MG63 (cell line): ENCODE results near the gene RYR2. TPM values are rescaled to one million over a fixed set of nuclear protein-coding genes. Genes with fewer than 3 reads are reported as not detected.

Experiments used
- DNase-seq: peaks from one replicate; pipeline ENCODE4 v3.0.0-alpha.2; 2020
- H3K27me3 ChIP-seq: fragments of 250-450 bp; sonication (Bioruptor Pico); 2 replicates; pipeline ENCODE4 v1.5.1; 2020; ENCODE audit warnings: mild to moderate bottlenecking, moderate library complexity
- H3K36me3 ChIP-seq: fragments of 250-450 bp; sonication (Bioruptor Pico); 2 replicates; pipeline ENCODE4 v1.5.1; 2020; ENCODE audit warnings: mild to moderate bottlenecking, moderate library complexity
- H3K4me3 ChIP-seq: fragments of 250-450 bp; sonication (Bioruptor Pico); 2 replicates; pipeline ENCODE4 v1.5.1; 2020; ENCODE audit warnings: mild to moderate bottlenecking, moderate library complexity
- H3K9me3 ChIP-seq: fragments of 250-450 bp; sonication (Bioruptor Pico); 2 replicates; pipeline ENCODE4 v1.5.1; 2020; ENCODE audit warnings: mild to moderate bottlenecking, moderate library complexity
- total RNA-seq: library from RNA; depleted of rRNA; stranded (reverse); fragments of >200 nt; shearing (Covaris generic); gene quantifications from 2 replicates; pipeline ENCODE4 v1.2.3, GENCODE V29; 2014; ENCODE audit warnings: low replicate concordance; rRNA removed

The RYR2 gene
- 0.12 and 0.26 TPM in 2 replicates for total RNA-seq

DNA sequence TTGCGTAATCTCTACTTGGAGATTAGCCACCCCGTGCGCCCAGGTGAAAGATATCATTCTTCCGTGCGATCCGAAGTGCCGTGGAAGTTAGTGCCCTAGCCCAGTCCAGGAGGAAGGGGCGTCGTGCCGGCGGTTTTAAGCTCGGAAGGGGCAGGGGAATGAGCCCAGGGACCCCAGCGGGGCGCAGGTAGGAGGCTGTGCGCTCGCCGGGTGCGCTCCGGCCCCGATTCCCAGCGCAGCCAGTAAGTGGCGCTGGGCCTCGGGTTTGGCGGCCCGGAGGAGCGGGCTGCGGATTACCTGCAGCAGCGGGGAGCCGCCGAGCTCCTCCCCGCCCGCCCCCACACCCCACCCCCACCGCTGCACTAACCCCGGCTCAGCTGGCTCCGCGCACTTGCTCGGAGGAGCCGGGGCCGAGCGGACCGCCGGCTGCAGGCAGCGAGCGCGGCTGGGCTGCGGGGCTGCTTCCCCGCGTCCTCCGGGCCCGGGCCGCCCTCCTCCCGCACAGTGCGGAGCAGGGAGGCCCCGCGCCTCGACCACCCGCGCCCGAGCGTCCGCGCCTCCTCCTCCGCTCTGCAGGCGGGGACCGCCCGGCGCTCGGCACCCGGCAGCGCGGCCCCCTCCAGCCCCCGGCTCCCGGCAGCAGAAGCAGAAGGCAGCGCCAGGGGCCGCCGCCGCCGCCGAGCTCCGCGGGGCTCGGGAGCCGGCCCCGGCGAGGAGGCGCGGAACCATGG lies at the start of gene RYR2:
Gene RYR2, plus strand, starts transcription at position 390 of the 731 bp plus-strand sequence. Its CDS starts 338 bp downstream, at position 728.
- Histone ChIP-seq H3K27me3 (peaks cover 56% of the 10 kb centered on the region), H3K9me3 (no peaks in the 10 kb centered on the region; the same call in 1 of the 2 replicates), H3K4me3 (no peak within 1 kb of the TSS), H3K36me3 (no peaks in the 10 kb centered on the region)
- DNase-seq: peak; percentile 11

DNA sequence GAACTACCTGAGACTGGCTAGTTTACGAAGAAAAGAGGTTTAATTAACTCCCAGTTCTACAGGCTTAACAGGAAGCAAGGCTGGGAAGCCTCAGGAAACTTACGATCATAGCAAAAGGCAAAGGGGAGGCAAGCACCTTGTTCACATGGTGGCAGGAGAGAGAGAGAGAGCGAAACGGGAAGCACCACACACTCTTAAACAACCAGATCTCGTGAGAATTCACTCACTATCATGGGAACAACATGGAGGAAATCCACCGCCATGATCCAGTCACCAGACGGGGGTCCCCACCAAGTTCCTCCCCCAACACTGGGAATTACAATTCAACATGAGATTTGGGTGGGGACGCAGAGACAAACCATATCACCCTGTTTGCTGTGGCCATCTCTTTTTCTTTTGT lies 49.5 kb upstream of the RYR2 start:
- DNase-seq: no peak
- Histone ChIP-seq H3K36me3 (no peaks in the 10 kb centered on the region), H3K9me3 (peaks cover 5% of the 10 kb centered on the region; the same call in 1 of the 2 replicates), H3K4me3 (no peak overlapping the region), H3K27me3 (no peaks in the 10 kb centered on the region)

DNA sequence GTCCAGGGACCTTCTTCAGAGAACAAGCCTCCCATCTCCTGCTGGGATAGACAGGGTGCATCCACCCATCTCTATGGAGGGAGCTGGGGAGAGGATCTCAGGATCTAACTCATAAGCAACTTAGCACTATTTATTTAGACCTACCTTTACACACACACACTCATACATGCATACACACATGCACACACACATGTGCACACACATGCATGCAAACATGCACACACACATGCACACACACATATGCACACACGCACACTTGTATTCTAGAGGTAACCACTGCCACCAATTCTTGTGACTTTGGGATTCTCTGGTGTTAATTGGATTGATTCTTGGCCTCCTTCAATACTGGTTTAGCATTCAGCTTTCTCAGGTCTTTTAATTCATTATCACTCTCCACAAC lies 47.5 kb upstream of the RYR2 start:
- no peak overlapping the region for H3K4me3 ChIP-seq
- no peak for DNase-seq
- H3K27me3 ChIP-seq: no peaks in the 10 kb centered on the region
- H3K36me3 ChIP-seq: no peaks in the 10 kb centered on the region
- H3K9me3 ChIP-seq: peaks cover 5% of the 10 kb centered on the region; the same call in 1 of the 2 replicates

DNA sequence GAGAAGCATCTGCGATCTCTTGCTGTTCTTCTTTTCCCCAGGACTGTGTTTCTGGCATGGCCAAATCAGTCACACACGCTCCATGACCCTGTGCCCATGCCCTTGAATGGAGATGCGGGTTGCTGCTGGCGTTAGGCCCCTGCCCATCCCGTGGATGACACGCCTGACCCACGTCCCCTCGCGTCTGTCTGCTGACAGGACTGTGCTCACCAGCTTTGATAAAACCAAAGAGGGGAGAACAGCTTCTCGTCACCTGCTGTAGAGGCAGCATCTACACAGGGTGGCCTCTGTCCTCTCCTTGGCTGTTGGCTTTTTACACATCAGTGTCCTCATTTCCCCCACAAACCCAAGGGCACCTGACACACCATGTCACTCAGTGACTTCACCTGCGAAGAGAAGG lies 44.6 kb upstream of the RYR2 start:
- H3K9me3 ChIP-seq: no peaks in the 10 kb centered on the region

DNA sequence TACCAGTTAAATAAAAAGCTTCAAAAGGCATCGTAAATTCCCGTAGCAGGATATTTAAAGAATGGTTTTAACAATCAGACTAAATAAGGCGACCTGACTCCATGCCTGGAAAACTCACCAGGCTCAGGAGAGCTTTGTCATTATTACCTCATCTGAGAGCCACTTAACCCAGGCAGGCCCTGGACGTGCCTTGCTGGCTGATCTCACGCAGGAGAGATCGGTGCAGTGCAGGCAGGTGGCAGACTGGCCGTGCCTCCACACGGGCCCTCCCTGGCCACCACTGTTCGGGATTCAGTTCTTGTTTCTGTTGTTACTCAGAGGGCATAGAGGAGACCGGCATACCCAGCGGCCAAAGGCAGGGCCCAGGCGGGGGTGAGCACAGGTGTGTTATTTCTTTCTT lies 44.1 kb upstream of the RYR2 start:
- Histone ChIP-seq H3K27me3 (no peaks in the 10 kb centered on the region), H3K36me3 (no peaks in the 10 kb centered on the region), H3K4me3 (no peak overlapping the region), H3K9me3 (no peaks in the 10 kb centered on the region)
- no peak for DNase-seq

More for the DNA sequence above, 44.6 kb upstream of the RYR2 start:
- Histone ChIP-seq H3K27me3 (no peaks in the 10 kb centered on the region), H3K36me3 (no peaks in the 10 kb centered on the region), H3K4me3 (no peak overlapping the region)
- no peak for DNase-seq

DNA sequence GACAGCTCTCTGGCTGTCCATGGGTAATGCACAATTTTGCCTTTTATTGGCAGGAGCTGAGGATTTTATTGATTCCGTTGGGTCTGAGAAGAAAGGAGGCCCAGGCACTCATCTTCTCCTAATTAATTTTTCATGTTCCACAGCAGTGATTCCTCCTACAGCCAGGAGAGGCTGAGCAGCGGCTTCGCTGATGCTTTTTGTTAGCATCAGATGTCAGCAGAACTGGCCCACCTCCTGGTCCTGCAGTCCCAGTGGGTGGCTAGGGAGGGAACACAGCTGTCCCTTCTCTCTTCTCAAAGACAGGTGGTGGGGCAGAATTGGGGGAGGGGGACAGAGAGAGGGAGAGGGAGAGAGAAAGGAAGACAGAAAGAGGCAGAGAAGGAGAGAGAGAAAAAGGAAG lies 43.4 kb upstream of the RYR2 start:
- Histone ChIP-seq H3K9me3 (no peaks in the 10 kb centered on the region), H3K27me3 (no peaks in the 10 kb centered on the region), H3K4me3 (no peak overlapping the region), H3K36me3 (no peaks in the 10 kb centered on the region)
- DNase-seq: no peak

DNA sequence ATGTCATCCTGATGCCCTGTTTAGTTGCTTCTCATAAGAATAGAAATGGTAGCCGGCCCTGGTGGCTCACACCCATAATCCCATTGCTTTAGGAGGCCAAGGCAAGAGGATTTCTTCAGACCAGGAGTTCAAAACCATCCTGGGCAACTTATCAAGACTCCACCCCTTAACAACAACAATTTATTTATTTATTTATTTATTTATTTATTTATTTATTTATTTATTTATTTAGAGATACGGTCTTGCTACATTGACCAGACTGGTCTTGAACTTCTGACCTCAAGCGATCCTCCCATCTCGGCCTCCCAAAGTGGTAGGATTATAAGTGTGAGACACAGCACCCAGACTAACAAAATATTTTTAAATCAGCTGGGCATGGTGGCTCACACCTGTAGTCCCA lies 41.8 kb upstream of the RYR2 start:
- no peaks in the 10 kb centered on the region for H3K9me3 ChIP-seq
- H3K27me3 ChIP-seq: no peaks in the 10 kb centered on the region
- no peaks in the 10 kb centered on the region for H3K36me3 ChIP-seq
- H3K4me3 ChIP-seq: no peak overlapping the region
- DNase-seq: no peak

DNA sequence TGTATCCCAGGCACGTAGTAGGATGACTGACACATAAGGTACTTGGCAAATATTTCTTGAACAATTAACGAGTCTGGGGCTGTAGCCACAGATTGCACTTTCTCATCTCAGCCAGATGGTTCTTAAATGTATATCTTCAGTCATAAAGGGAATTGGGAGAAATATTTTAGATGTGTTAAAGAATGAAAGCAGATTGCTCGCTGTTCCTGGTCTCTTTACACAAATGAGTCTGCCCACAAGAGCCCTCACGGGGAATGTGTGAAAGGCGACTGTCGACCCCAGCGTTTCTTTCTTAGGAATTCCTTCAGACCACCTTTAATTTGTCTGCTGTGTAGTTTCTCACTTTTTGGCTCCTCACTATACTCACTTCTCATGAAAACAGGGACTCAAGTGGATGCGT lies 38.5 kb upstream of the RYR2 start:
- no peaks in the 10 kb centered on the region for H3K9me3 ChIP-seq
- no peaks in the 10 kb centered on the region for H3K36me3 ChIP-seq
- H3K27me3 ChIP-seq: no peaks in the 10 kb centered on the region
- no peak for DNase-seq
- H3K4me3 ChIP-seq: no peak overlapping the region

DNA sequence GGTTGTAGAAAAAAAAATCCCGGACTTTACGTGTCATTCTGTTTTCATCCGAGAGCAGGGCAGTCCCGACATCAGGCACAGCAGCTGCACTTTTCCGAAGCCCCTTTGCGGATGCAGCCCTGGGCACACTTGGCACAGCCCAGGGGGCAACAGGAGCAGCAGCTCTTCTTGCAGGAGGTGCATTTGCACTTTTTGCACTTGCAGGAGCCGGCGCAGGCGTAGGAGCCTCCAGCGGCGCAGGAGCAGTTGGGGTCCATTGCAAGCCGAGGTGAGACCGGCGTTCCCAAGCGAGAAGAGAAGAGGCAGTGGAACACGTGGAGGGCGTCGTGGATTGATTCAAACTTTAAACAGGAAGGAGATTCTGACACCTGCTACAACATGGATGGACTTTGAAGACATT lies 37.9 kb upstream of the RYR2 start, which contains the start of gene MT1HL1:
Gene MT1HL1, minus strand, starts transcription at position 326 of the 400 bp plus-strand sequence. Its CDS starts 69 bp downstream, at position 257.
- no peaks in the 10 kb centered on the region for H3K9me3 ChIP-seq
- H3K36me3 ChIP-seq: no peaks in the 10 kb centered on the region
- no peaks in the 10 kb centered on the region for H3K27me3 ChIP-seq
- H3K4me3 ChIP-seq: no peak within 1 kb of the TSS
- no peak for DNase-seq

DNA sequence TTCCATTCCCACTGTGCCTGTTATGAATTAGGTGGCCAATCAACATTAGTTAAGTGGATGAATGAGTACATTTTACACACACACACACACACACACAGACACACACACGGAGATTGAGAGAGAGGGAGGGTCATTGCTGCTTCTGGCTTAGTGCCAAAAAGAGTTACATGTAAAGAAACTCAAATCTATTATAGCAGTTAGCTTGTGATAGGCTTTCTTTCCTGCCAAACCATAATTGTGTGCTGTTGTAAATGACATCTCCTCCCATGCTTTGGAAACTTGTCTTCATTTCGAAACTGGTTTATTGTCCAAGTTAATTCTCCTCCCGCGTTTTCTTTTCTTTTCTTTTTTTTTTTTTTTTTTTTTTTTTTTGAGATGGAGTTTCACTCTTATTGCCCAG lies 36.3 kb upstream of the RYR2 start:
- no peaks in the 10 kb centered on the region for H3K9me3 ChIP-seq
- no peaks in the 10 kb centered on the region for H3K27me3 ChIP-seq
- DNase-seq: no peak
- no peaks in the 10 kb centered on the region for H3K36me3 ChIP-seq
- no peak overlapping the region for H3K4me3 ChIP-seq

DNA sequence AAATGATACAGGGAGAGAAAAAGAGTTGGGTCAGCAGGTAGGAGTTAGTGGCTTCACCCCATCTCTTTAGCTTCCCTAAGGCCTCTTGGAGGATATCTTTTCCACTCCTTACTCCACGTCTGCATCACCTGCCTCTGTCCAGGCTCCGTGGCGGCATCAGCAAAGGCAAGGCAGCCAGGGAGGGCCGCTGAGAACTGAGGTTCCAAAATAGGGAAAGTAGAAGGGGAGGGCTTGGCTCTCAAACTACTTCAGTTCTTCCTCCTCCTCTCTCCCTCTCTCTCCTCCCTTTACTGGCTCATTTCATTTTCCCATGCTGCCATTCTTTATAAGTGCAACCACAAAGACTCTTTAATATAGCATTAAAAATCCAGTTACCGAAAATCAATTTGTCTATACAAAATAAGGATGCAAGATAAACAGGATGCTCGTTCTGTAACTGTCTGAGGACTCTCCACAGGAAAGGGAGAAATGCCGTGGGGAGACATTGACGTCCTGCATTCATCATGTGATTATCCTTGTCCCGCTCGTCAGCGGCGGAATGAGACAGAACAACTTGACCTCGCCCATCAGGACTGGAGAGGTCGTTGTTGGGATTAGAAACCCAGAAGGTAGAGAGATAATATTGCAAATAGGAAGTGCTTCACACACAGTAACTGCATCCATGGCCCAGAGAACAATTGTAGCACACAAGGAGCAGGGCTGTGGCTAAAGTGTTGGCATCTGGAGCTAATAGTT lies 34.7 kb upstream of the RYR2 start:
- DNase-seq: no peak
- H3K27me3 ChIP-seq: no peaks in the 10 kb centered on the region
- H3K9me3 ChIP-seq: no peaks in the 10 kb centered on the region
- no peaks in the 10 kb centered on the region for H3K36me3 ChIP-seq
- H3K4me3 ChIP-seq: no peak overlapping the region

DNA sequence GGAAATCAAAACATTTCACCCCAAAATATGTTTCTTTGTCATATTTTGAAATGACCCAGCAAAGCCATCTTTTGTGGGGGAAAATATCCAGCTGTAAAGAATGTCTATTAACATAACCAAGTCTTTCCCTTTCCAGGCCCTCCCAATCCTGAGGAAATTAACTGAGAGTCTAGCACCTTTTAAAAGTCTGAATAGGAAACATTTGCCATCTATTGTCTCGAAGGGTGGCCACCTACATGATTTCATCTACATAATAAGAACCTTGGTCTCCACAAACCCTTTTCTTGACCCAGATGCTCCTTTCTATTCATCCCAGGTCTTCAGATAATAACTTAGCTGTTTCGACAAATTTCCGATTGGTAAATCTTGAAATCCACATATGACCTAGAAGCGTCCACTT lies 32.4 kb upstream of the RYR2 start:
- no peak for DNase-seq
- no peaks in the 10 kb centered on the region for H3K36me3 ChIP-seq
- H3K27me3 ChIP-seq: no peaks in the 10 kb centered on the region
- H3K4me3 ChIP-seq: no peak overlapping the region
- no peaks in the 10 kb centered on the region for H3K9me3 ChIP-seq

DNA sequence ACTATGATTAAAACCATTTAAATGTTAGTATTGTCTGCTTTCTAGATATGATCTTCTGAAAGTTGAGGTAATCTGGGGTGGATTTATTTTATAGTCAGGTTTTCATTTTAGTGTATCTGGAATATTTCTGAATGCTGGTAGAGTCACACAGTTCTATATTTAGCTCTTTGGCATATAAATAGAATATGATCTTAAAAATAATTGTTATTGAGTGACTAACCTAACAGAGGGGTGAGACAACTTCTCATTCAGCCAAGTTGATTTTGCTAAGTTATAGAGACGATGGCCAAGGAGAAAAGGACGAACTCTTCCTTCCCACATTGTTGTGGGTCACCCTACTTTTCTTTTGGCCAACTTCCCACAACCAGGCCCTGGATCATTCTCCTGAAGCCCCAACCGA lies 30.6 kb upstream of the RYR2 start:
- no peak overlapping the region for H3K4me3 ChIP-seq
- no peak for DNase-seq
- no peaks in the 10 kb centered on the region for H3K36me3 ChIP-seq
- H3K9me3 ChIP-seq: no peaks in the 10 kb centered on the region
- no peaks in the 10 kb centered on the region for H3K27me3 ChIP-seq

DNA sequence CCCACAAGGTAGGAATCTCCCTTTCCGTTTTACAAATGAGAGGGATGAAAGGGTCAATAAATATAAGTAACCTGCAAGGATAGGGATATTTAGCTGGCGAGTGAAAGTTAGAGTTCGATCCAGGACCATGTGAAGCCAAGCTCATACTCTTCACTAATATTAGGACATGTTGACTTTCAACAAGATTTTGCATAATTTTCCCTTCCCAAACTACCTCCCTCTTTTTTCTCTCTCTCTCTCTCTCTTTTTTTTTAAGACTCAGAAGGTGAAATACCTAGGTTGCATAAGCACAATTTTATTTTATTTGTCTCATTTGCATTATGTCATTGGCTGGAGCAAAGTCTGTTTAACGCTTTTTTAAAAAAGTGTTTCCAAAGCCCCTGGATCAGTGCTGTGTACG lies 29.6 kb upstream of the RYR2 start:
- no peaks in the 10 kb centered on the region for H3K36me3 ChIP-seq
- no peak for DNase-seq
- no peaks in the 10 kb centered on the region for H3K9me3 ChIP-seq
- no peak overlapping the region for H3K4me3 ChIP-seq
- no peaks in the 10 kb centered on the region for H3K27me3 ChIP-seq

DNA sequence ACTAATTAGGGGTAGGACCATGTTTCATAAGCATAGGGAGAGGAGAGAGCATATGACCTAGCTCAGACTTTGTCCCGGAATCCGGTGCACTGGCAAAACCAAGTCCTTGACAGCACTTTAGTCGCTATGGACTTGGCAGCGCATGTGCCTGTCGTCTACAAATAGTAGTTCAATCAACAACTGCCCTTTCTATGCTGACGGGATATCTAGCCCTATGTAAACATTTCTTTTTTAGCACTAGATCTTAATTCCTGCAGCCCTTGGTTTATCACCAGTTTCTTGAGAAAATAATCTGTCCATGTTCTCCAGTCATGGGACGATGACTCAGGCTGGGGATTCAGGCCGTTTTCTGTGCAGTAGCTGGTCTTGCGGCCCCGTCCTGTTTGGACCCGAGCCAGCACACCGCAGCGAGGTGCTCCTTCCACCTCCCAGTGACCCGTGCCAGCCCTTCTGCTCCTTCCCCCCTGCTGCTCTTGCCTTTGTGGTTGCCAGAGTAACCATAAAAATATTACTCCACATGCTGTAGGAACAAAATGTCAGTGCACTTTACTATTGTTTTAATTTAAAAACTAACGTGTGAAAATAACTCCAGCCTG lies 29.1 kb upstream of the RYR2 start:
- Histone ChIP-seq H3K27me3 (peaks cover under 1% of the 10 kb centered on the region; the same call in 1 of the 2 replicates), H3K9me3 (no peaks in the 10 kb centered on the region), H3K4me3 (no peak overlapping the region), H3K36me3 (no peaks in the 10 kb centered on the region)
- DNase-seq: peak; percentile 90

DNA sequence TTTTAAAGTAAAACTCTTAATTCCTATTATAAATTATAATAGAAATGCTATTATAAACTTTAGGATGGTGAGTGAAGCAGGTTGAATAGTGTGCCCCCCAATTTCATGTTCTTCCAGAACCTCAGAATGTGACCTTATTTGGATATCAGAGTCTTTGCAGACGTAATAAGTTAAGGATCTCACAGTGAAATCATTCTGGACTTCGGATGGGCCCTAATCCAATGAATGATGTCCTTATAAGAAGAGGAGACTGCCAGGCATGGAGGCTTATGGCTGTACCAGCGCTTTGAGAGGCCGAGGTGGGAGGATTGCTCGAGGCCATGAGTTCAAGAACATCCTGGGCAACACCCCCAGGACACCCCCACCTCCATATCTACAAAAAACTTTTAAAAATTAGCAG lies 28.4 kb upstream of the RYR2 start:
- Histone ChIP-seq H3K4me3 (no peak overlapping the region), H3K36me3 (no peaks in the 10 kb centered on the region), H3K9me3 (no peaks in the 10 kb centered on the region), H3K27me3 (peaks cover 4% of the 10 kb centered on the region; the same call in 1 of the 2 replicates)
- DNase-seq: no peak

DNA sequence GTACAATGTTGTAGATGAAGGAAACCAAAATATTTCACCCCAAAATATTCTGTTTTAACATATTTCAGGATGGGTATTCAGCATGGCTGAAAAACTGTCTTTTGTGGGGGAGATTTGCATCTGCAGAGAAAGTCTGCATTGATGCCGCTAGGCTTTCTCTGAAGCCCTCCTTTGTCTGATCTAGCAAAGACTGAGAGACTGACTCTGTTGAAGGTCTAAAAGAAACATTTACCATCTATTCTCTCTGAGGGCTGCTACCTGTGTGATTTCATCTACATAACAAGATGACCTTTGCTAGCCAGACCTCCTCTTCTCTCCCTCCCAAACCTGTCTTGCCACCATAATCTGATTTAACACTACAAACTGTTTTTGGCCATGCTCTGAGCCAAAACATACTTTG lies 25.4 kb upstream of the RYR2 start:
- Histone ChIP-seq H3K9me3 (no peaks in the 10 kb centered on the region), H3K4me3 (no peak overlapping the region), H3K27me3 (peaks cover 4% of the 10 kb centered on the region; the same call in 1 of the 2 replicates), H3K36me3 (no peaks in the 10 kb centered on the region)
- no peak for DNase-seq
